Nephron progenitor cell (in vitro differentiated cells): ENCODE data around the gene KCNH3.
"Not testable (repeated sequence)": the region's sequence is repeated elsewhere in the genome, so short reads cannot be mapped to it uniquely, and the experiment has no call there.

Experiments
- DNase-seq: peaks from one replicate; pipeline ENCODE4 v3.0.0; 2021
- H3K27ac Mint-ChIP-seq: 2 replicates; pipeline ENCODE4 v1.8.0; 2021; ENCODE audit warnings: mild to moderate bottlenecking, moderate library complexity, mixed read lengths
- H3K27me3 Mint-ChIP-seq: 2 replicates; pipeline ENCODE4 v1.8.0; 2021; ENCODE audit warnings: mild to moderate bottlenecking, low read depth, mixed read lengths; ENCODE audit not compliant: poor library complexity
- H3K36me3 Mint-ChIP-seq: 2 replicates; pipeline ENCODE4 v1.8.0; 2021; ENCODE audit warnings: low read depth, mixed read lengths
- H3K4me1 Mint-ChIP-seq: 2 replicates; pipeline ENCODE4 v1.8.0; 2021; ENCODE audit warnings: mixed read lengths
- H3K4me3 Mint-ChIP-seq: 2 replicates; pipeline ENCODE4 v1.8.0; 2021; ENCODE audit warnings: mild to moderate bottlenecking, moderate library complexity, mixed read lengths
- H3K9me3 Mint-ChIP-seq: 2 replicates; pipeline ENCODE4 v1.8.0; 2021; ENCODE audit warnings: mild to moderate bottlenecking, moderate library complexity, mixed read lengths
- CTCF ChIP-seq: fragments of 200-600 bp; sonication (generic); IDR thresholded peaks from 2 replicates; pipeline ENCODE4 v1.5.0; 2021; ENCODE audit warnings: antibody characterized with exemption

KCNH3 gene

GRCh38 chr12:49533331-49533730, 5.5 kb upstream of the KCNH3 start:
- Mint-ChIP-seq H3K27ac (no peak overlapping the region), H3K36me3 (peaks cover 18% of the 10 kb centered on the region)

GRCh38 chr12:49534122-49534521, 4.7 kb upstream of the KCNH3 start:
- Mint-ChIP-seq H3K4me1 (peaks cover 19% of the 10 kb centered on the region), H3K36me3 (peaks cover 12% of the 10 kb centered on the region), H3K27me3 (peaks cover 50% of the 10 kb centered on the region)
- not testable (repeated sequence) for H3K9me3 Mint-ChIP-seq, H3K27ac Mint-ChIP-seq, H3K4me3 Mint-ChIP-seq, DNase-seq

More at GRCh38 chr12:49533331-49533730, 5.5 kb upstream of the KCNH3 start:
- no peak for DNase-seq
- no peak for TF ChIP-seq CTCF
- Mint-ChIP-seq H3K4me1 (peaks cover 19% of the 10 kb centered on the region), H3K4me3 (no peak overlapping the region), H3K27me3 (peaks cover 48% of the 10 kb centered on the region), H3K9me3 (no peaks in the 10 kb centered on the region)

- Mint-ChIP-seq H3K4me1 (peaks cover 19% of the 10 kb centered on the region), H3K9me3 (no peaks in the 10 kb centered on the region), H3K36me3 (peaks cover 6% of the 10 kb centered on the region), H3K27ac (no peak overlapping the region), H3K4me3 (no peak overlapping the region), H3K27me3 (peaks cover 57% of the 10 kb centered on the region)
- no peak for TF ChIP-seq CTCF
- DNase-seq: no peak
Measured at GRCh38 chr12:49534731-49535278, 4.0 kb upstream of the KCNH3 start.

- H3K9me3 Mint-ChIP-seq: no peaks in the 10 kb centered on the region
- no peak overlapping the region for H3K27ac Mint-ChIP-seq
- H3K4me1 Mint-ChIP-seq: peaks cover 28% of the 10 kb centered on the region
- H3K4me3 Mint-ChIP-seq: no peak overlapping the region
- no peaks in the 10 kb centered on the region for H3K36me3 Mint-ChIP-seq
- DNase-seq: no peak
- no peak for TF ChIP-seq CTCF
- peaks cover 69% of the 10 kb centered on the region for H3K27me3 Mint-ChIP-seq
Measured at GRCh38 chr12:49535921-49536525, 2.8 kb upstream of the KCNH3 start.

- Mint-ChIP-seq H3K4me1 (peaks cover 34% of the 10 kb centered on the region), H3K4me3 (peak overlapping the region; percentile 75), H3K36me3 (no peaks in the 10 kb centered on the region), H3K9me3 (no peaks in the 10 kb centered on the region), H3K27me3 (peaks cover 75% of the 10 kb centered on the region), H3K27ac (no peak overlapping the region)
- no peak for TF ChIP-seq CTCF
- no peak for DNase-seq
Measured at GRCh38 chr12:49536526-49537071, 2.2 kb upstream of the KCNH3 start.

- peak overlapping the region; percentile 75 for H3K4me3 Mint-ChIP-seq
- peaks cover 34% of the 10 kb centered on the region for H3K4me1 Mint-ChIP-seq
- peaks cover 82% of the 10 kb centered on the region for H3K27me3 Mint-ChIP-seq
- H3K9me3 Mint-ChIP-seq: no peaks in the 10 kb centered on the region
- no peak for DNase-seq
- H3K36me3 Mint-ChIP-seq: no peaks in the 10 kb centered on the region
- no peak for TF ChIP-seq CTCF
- H3K27ac Mint-ChIP-seq: no peak overlapping the region
Measured at GRCh38 chr12:49537231-49537751, 1.5 kb upstream of the KCNH3 start.
